HG02759 (cell line): ENCODE results near the gene LAGE3.

Experiments
- ATAC-seq: cut with Tn5 transposase; IDR thresholded peaks from one replicate; pipeline ENCODE4 v1.9.1; 2021; ENCODE audit warnings: mild to moderate bottlenecking, moderate library complexity; ENCODE audit not compliant: unreplicated experiment

The LAGE3 gene

DNA sequence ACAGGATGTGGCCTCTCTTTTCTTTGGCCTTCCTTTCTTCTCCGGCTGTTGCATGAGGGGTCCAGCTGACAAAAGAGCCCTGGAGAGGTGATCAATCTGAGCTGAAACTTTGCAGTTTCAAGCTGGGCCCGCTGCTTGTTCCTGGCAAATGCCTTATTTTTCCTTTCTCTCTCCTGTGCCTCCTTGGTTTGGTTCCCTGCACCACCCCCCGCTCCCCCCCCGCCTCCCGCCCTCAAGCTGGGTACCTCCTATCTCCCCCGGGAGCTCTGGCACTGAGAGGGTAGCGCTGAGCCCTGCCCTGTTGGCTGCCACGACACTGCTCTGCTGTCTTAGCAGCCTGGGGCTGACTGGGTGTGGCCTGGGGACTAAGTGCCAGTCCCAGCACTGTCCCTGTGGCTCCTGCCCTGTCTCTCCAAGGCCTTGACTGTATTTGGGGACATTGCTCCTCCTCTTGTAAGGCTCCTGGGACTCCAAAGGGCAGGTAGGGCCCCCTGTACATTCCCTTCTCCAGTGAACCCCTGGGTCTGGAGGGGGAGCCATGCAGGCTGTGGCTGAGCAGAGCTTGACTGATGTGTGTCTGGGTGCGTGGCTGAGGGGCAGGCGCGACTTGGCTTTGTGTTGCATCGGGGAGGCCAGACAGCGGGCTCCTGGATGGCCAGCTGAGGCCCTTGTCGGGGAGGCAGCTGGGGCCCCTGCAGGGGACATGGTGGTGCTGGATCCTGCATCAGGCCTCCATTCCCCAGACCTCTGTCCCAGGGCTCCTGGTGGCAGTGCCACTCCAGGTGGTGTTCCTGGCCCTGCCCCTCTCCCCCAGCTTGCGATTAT is 19.9 kb downstream of the LAGE3 start:
- ATAC-seq = no peak

- ATAC-seq = peak; percentile 79
Observed at GRCh38 chrX:154458116-154458953, 20.7 kb downstream of the LAGE3 start, which contains the start of gene PLXNA3. PLXNA3 (plus strand) TSS chrX:154458281; CDS start chrX:154460184, 1,903 bp downstream.

DNA sequence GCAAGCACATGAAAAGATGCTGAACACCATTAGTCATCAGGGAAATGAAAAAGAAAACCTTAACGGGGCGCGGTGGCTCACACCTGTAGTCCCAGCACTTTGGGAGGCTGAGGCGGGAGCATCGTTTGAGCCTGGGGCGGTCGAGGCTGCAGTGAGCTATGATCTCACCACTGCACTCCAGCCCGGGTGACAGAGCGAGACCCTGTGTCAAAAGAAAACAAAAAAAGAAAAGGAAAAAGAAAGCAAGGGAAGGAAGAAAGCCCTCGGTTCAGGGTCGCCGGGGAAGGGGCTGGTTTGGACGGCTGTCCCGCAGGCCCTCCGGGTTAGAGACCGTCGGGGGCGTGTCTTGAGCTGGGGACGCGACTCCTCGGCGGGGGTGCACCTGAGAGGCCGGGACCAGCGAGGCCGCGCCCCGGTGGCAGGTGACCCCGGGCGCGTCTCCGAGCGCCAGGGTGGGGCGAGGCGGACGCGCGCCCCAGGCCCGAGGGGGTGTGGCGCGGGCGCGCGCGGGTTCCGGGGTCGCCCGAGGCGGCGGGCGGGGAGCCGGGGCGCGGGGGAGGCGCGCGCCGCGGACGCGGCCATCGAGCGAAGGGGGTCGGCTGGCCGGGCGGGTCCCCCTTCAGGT is 21.5 kb downstream of the LAGE3 start:
- peak; percentile 65 for ATAC-seq

DNA sequence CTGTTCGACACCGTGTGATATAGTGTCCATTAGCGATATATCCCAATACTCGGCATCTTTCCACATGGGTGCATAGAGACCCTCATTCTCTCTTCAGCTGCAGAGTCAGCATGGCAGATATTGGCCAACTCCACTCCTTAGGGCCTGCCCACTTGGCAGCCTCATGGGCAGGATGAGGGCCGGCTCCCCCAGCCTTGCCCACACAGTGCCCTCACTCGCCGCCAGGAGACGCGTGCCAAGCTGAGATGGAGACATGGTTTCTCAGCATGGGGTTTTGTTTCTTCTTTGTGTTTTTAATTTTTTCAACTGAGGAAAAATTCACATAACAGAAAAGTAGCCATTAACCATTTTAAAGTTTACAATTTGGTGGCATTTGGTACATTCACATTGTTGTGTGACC is 26.3 kb downstream of the LAGE3 start:
- ATAC-seq = no peak

DNA sequence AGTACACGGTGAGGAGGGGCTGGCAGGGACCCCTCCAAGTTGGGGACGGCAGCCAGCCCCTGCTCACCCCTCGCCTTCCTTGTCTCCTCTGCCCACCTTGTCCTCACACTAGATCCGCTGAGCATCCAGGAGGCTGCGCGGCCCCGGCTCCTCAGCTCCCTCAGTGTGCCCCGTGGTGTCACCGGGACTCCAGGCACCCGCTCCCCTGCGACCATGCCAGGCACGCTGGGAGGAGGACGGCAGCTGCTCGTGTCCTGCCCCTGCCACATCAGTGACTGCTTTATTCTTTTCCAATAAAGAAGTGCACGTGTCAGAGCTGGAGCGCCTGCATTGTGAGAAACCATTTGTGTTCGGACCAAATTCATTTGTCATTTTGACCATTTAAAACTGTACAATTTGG is 28.8 kb downstream of the LAGE3 start:
- no peak for ATAC-seq

DNA sequence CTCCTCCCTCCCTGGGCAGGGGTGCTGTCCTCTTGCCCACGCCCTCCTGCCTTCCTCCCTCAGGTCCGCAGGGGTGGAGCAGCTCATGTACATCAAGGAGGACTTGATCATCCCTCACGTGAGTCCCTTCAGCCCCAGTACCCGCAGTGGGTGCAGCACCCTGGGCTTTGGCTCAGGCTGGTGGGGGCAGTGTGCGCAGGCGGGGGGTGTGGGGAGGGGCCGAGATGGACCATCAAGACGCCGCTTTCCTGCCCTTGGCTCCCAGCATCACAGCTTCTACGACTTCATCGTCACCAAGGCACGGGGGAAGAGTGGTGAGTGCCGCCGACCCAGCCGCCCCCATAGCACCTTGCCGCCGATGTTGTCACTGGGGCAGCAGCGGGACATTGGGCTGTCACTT is 29.5 kb downstream of the LAGE3 start:
- ATAC-seq = no peak

DNA sequence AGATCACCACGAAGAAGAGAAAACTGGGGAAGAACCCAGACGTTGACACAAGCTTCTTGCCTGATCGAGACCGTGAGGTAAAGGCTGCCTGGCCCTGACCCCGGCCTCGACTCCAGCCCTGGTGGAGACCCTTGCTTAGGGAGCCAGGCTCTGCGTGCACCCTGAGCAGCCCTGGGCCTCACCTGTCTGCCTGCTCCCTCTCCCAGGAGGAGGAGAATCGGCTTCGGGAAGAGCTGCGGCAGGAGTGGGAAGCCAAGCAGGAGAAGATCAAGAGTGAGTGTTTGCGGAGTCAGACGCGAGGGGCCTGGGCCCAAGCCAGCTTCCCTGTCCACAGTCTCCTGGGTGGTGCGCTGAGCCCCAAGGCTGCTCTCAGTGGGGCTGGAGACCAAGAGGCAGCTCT is 30.6 kb downstream of the LAGE3 start:
- no peak for ATAC-seq

GRCh38 chrX:154446430-154446829 is 32.7 kb downstream of the LAGE3 start:
- ATAC-seq = no peak

- ATAC-seq = no peak
Observed at GRCh38 chrX:154445776-154446175, 33.3 kb downstream of the LAGE3 start.

DNA sequence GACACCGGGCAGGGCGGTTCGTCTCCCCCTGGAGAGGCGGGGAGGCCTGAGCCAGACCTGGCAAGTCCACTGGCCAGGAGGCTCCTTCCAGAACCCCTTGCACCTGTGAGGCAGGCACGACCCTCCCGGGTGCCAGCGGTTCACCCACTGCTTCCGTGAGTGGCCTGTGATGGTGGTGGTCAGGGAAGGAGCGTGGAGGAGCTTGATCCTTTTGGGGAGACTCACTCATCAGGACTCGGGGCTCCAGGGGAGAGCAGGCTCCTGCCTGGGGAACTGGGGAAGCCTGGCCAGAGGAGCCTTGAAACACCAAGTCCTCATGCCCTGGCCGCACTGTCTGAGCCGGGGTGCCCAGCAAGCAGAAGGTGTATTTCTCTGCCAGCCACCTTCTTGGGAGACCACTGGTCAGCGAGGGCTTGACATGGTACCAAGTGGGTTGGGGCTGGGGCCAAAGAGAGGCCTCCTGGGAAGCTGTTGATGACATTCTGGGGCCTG is 34.3 kb downstream of the LAGE3 start:
- no peak for ATAC-seq

DNA sequence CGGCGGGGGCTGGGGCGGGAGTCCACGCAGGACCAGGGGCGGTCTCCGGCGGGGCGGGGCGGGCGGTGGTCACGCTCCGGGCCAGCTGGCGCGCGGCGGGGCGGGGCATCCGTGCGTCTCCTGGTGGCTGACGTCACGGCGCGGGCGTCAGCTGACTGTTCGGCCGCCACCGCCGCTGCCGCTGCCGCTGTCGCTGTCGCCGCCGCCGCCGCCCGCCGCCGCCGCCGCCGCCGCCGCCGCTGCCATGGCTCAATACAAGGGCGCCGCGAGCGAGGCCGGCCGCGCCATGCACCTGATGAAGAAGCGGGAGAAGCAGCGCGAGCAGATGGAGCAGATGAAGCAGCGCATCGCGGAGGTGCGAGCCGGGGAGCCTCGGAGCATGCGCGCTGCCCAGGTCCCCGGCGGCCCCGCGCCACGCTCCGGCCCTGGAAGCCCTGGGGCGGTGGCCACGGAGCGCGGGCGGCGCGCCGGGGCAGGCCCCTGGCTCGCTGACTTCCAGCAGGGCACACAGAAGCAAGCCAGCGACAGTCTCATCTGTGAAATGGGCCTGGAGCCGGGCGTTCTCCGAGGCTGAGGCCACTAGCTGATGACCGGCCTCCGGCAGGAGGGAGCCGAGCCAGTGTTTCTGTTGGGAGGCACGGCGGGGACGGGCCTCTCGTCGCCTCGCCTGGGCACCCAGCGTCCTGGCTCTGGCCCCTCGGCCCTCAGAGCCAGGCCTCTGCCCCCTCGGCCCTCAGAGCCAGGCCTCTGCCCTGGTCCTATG is 34.9 kb downstream of the LAGE3 start, which contains the start of gene FAM50A:
Gene FAM50A, plus strand, starts transcription at position 150 of the 763 bp plus-strand sequence. Its CDS starts 95 bp downstream, at position 245.
- ATAC-seq = peak; percentile 85

GRCh38 chrX:154443479-154443910 is 35.6 kb downstream of the LAGE3 start:
- no peak for ATAC-seq

DNA sequence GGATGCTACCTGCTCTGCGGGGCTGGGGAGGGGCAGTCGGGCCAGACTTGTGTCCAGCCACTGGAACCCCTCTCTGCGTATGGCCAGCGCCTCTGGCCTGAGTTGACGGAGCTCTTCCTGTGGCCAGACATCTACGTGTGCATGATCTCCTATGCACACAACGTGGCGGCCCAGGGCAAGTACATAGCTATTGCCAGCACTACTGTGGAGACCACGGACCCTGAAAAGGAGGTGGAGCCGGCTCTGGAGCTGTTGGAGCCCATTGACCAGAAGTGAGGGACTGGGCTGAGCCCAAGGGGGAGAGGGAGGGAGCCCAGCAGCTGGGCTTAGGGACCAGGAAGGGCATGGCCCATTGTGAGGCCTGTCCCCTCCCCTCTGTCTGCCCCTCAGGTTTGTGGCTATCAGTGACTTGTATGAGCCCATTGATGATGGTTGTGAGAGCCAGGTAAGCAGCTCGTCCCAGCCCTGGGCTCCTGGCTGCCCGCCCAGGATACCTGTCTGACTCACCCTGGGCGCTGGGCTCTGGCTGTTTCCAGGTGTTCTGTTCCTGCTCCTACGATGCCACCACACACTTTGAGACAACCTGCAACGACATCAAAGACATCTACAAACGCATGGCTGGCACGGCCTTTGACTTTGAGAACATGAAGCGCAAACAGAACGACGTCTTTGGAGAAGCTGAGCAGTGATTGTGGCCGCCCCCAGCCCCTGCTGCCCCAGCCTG is 36.9 kb downstream of the LAGE3 start:
- ATAC-seq = no peak

GRCh38 chrX:154441564-154441963 is 37.5 kb downstream of the LAGE3 start:
- ATAC-seq = no peak

DNA sequence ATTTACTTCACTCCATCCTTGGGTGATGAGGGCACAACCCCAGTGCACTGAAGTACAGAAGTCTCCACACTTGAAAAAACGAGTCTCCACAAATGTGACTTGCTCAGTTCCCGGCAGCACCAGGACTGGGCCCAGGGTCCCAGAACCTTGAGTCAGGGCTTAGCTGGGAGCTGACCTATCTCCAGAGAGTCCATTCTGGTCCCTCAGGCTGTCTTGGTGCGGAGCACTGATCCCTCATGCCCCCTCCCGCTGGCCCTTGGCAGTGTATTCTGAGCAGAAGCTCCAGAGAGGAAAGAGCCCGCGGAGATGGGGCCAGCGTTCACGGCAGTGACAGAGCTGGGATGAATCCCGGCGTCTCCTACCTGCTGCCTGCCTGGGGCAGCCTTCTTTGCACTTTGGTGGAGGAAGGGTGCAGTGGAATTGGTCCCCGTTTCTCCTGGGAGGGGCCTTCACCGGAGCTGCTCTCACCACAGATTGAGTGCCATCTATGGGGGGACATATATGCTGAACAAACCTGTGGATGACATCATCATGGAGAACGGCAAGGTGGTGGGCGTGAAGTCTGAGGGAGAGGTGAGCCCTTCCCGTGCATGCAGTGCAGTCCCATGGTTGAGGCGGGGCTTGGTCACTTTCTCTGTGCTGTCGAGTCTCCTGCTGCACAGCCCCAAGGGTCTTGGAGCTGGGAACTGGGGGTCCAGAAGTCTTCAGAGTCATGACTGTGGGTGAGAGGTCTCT is 38.3 kb downstream of the LAGE3 start:
- no peak for ATAC-seq

DNA sequence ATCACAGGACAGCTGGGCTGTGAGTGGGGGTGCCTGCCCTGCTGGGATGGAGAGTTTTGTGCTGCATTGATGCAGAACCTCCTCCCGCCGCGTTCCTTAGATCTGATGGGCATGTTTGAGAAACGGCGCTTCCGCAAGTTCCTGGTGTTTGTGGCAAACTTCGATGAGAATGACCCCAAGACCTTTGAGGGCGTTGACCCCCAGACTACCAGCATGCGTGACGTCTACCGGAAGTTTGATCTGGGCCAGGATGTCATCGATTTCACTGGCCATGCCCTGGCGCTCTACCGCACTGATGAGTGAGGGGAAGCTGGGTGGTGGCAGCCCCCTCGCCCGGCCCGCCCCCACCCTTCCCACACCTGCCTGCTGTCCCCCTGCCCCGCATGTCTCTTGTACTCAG is 39.2 kb downstream of the LAGE3 start:
- ATAC-seq = no peak

GRCh38 chrX:154437971-154438893 is 40.8 kb downstream of the LAGE3 start:
- no peak for ATAC-seq
